PFSK-1 (cell line): ENCODE data around the gene NRCAM.

ENCODE experiments used
- FOXP2 ChIP-seq: optimal IDR thresholded peaks from 2 replicates; pipeline ENCODE3; 2011; ENCODE audit warnings: borderline replicate concordance, control low read depth, inconsistent platforms; ENCODE audit not compliant: insufficient read depth; ENCODE audit errors: extremely low read length, extremely low read depth
- POLR2AphosphoS5 ChIP-seq: IDR thresholded peaks from 2 replicates; pipeline ENCODE4 v1.6.1; 2012; ENCODE audit warnings: low read depth, mild to moderate bottlenecking, control low read depth, low read length, moderate library complexity
- SIN3A ChIP-seq: IDR thresholded peaks from 2 replicates; pipeline ENCODE4 v1.6.1; 2012; ENCODE audit warnings: mild to moderate bottlenecking, low read length, moderate library complexity, borderline replicate concordance; ENCODE audit not compliant: insufficient read depth
- TAF1 ChIP-seq: IDR thresholded peaks from 2 replicates; pipeline ENCODE4 v1.6.1; 2012; ENCODE audit warnings: low read length, control low read depth, borderline replicate concordance; ENCODE audit not compliant: insufficient read depth
- TF ChIP-seq, protein P1 (sequence below), 2 experiments: IDR thresholded peaks; 2 replicates each; pipeline versions ENCODE4 v1.6.1 to v1.8.0; 2011 to 2012; ENCODE audit warnings: low read depth in 2 of 2, low read length in 2 of 2, control low read depth in 1 of 2, inconsistent platforms in 1 of 2, mild to moderate bottlenecking in 1 of 2, moderate library complexity in 1 of 2; ENCODE audit not compliant: insufficient read depth in 1 of 2

The NRCAM gene

DNA sequence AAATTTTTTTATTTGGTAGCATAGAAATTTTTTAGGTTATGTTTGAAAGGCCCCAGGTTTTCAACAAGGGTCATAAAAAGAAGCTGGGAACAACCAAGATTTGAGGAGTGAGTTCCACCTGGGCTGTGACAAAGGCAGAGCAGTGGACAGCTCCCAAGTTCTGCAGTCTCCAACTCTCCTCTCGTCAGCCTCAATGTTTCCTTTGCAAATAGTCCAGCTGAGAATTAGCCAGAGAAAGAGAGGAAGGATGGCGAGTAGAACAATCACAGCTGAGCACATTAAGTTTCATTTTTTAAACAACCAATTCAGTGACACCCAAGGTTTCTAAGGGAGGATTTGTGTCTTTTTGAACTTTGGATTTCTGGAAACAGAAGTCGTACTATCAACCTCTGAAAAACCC, 143.2 kb downstream of the NRCAM start:
- TF ChIP-seq TAF1: no peak
- TF ChIP-seq SIN3A: no peak
- TF ChIP-seq, protein P1, sequence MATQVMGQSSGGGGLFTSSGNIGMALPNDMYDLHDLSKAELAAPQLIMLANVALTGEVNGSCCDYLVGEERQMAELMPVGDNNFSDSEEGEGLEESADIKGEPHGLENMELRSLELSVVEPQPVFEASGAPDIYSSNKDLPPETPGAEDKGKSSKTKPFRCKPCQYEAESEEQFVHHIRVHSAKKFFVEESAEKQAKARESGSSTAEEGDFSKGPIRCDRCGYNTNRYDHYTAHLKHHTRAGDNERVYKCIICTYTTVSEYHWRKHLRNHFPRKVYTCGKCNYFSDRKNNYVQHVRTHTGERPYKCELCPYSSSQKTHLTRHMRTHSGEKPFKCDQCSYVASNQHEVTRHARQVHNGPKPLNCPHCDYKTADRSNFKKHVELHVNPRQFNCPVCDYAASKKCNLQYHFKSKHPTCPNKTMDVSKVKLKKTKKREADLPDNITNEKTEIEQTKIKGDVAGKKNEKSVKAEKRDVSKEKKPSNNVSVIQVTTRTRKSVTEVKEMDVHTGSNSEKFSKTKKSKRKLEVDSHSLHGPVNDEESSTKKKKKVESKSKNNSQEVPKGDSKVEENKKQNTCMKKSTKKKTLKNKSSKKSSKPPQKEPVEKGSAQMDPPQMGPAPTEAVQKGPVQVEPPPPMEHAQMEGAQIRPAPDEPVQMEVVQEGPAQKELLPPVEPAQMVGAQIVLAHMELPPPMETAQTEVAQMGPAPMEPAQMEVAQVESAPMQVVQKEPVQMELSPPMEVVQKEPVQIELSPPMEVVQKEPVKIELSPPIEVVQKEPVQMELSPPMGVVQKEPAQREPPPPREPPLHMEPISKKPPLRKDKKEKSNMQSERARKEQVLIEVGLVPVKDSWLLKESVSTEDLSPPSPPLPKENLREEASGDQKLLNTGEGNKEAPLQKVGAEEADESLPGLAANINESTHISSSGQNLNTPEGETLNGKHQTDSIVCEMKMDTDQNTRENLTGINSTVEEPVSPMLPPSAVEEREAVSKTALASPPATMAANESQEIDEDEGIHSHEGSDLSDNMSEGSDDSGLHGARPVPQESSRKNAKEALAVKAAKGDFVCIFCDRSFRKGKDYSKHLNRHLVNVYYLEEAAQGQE (IDR thresholded peaks at IDR 0.05; ENCODE audit: insufficient read depth in 1 of 2, low read depth in 2 of 2, low read length in 2 of 2): peak; percentile 70 to 92; a peak in 3 of 4 replicates
- TF ChIP-seq FOXP2: no peak
- no peak for TF ChIP-seq POLR2AphosphoS5

DNA sequence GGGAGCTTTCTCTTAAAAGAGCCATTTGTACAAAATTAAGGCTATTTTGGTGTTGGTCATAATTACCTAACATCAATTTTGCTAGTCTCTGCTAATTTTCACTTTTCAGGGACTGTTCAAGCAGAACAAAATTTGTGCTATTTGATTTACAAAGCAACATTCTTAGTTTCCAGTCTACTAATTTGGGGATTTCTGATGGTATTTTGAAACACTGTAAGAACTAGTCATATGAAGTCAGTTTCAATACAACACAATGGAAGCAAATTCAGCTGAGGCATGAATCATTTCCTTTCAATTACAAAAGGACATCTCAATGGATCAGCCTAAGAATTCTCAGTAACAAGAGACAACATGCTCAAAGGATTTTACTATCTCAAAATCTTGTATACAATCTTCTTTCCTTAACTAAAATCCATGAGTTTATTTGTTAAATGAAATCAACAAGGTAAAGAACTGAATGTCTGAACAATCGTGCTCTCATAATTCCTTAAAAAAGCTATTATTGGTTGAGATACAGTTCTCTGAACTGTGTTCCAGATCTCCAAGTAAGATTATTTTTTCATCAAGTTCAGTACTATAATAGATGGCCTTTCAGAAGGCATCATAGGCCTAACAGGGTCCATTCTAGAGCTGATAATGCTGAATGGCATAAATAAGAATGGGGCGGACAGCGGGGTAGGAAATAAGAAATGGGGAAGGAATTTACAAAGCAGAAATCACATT, 144.6 kb downstream of the NRCAM start:
- TF ChIP-seq FOXP2 (no peak), TAF1 (no peak), SIN3A (no peak), POLR2AphosphoS5 (no peak)
- TF ChIP-seq, protein P1 (IDR thresholded peaks at IDR 0.05; ENCODE audit: insufficient read depth in 1 of 2, low read depth in 2 of 2, low read length in 2 of 2): no peak

DNA sequence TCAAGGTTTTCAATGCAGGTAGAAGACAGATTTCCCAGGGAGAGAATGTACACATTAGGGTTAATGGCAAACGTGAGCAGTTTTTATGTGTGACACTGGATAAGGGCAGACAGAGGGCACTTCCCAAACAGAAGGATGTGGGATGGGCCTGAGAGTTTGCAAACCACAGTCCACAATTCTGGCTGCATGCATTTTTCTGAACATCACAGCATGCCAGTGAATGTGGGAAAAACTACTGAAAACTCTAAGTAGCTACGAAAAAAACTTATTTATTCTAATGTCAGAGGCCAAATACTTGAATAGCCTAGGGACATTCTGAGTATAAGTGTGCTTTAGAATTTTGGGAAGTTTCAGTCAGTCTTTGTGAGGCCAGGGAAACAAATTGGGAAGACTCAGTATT, 145.9 kb downstream of the NRCAM start:
- TF ChIP-seq TAF1 (no peak), SIN3A (no peak), FOXP2 (no peak), POLR2AphosphoS5 (no peak)
- TF ChIP-seq, protein P1 (IDR thresholded peaks at IDR 0.05; ENCODE audit: insufficient read depth in 1 of 2, low read depth in 2 of 2, low read length in 2 of 2): no peak

DNA sequence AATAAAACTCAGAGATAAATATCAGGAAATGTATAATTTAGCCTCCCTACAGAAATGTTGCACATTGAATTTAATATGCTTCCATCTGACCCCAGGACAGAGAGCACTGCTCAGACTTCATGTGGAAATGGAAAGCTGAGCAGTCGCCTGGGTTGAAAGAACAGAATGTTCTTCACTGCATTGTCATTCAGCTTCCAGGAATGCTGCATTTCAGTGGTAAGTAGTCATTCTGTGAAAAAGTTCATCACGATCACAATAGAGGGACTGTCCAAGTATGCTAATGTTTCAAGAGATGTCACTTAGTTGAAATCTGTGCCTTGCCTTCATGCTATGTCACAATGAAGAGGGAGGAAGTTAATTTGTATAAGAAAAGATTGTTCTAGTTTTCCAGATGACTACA, 147.3 kb downstream of the NRCAM start:
- TF ChIP-seq SIN3A (no peak), TAF1 (no peak), FOXP2 (no peak), POLR2AphosphoS5 (no peak)
- TF ChIP-seq, protein P1 (IDR thresholded peaks at IDR 0.05; ENCODE audit: insufficient read depth in 1 of 2, low read depth in 2 of 2, low read length in 2 of 2): no peak
